HG03159 (cell line): Measurements from ENCODE around the gene ARNT2.

ENCODE experiments used
- ATAC-seq: cut with Tn5 transposase; IDR thresholded peaks from one replicate; pipeline ENCODE4 v1.9.1; 2021; ENCODE audit warnings: mild to moderate bottlenecking, moderate library complexity; ENCODE audit not compliant: unreplicated experiment

The ARNT2 gene

DNA sequence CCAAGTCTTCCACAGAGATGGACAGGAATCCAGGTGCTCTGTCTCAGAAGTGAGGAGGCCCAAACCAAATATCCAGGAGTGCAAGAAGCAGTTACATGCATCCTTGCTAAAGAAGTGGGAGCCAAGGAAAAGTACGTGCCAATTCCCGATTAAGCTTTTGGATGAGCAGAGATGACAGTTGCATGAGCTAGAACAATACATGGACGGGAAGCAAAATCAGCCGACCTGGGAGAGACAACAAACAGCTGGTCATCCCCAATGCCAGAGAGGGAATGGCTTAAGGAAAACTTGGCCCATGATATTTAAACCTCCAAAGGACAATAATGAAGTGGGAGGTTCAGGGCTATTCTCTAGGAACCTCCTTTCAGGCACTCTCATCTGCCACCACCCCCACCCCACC is 204.9 kb downstream of the ARNT2 start:
- no peak for ATAC-seq

DNA sequence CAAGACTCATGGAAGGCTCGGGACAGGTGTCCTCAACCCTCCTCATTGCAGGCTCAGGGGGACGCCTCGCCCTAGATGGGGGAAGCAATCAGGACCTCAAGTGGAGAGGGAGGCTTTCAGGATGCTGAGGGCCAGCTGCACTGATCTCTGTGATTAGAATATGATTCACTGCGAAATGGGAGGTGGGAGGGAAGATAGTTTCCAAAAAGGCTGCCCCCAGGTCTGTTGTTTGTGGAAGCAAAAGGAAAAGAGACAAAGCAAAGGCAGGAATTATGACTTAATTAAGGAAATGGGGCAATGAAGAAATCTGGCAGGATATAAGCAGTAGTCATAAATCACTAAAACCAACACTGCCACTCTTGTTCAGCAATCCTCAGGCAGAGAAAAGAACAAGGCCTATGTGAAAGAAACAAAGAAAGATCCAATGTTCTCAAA is 205.3 kb downstream of the ARNT2 start:
- ATAC-seq, result no peak

DNA sequence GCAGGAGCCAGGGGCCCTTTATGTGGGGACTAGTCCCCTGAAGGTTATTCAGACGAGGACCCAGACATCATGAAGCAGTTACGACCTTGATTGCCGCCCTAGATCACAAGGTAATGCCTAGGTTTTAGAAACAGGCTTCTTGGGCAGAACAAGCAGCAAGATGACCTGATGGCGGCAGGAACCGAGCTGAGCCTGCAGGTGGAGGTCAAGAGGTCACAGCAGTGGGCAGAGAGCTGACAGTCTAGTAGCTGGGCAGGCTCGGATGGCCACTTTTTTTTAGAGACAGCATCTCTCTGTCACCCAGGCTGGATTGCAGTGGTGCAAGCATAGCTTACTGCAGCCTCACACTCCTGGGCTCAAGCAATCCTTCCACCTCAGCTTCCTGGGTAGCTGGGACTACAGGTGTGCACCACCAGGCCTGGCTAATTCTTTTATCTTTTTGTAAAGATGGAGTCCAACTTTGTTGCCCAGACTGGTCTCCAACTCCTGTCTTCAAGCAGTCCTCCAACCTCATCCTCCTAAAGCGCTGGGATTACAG is 207.4 kb downstream of the ARNT2 start:
- ATAC-seq, result no peak

DNA sequence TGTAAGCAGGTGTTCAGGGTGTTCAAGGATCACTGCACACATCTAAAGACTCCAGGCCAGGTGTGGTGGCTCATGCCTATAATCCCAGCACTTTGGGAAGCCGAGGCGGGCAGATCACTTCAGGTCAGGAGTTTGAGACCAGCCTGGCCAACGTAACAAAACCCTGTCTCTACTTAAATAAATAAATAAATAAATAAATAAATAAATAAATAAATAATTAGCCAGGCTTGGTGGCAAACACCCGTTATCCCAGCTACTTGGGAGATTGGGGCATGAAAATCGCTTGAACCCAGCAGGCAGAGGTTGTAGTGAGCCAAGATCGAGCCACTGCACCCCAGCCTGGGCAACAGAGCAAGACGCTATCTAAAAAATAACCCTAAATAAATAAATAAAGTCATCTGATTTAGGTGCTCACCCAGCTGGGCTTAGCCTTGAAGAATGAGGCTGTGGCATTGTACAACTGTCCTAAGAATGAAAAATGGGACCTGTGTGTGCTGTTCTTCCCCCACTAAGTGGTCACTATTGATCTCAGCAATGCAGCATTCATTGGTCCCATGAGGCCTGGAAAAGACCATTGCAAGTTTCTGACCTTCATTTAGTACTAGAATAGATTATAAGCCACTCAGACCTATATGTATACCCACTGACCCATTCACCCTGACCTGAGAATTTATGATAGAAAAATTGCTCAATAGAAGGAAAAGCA is 208.1 kb downstream of the ARNT2 start:
- ATAC-seq, result no peak

DNA sequence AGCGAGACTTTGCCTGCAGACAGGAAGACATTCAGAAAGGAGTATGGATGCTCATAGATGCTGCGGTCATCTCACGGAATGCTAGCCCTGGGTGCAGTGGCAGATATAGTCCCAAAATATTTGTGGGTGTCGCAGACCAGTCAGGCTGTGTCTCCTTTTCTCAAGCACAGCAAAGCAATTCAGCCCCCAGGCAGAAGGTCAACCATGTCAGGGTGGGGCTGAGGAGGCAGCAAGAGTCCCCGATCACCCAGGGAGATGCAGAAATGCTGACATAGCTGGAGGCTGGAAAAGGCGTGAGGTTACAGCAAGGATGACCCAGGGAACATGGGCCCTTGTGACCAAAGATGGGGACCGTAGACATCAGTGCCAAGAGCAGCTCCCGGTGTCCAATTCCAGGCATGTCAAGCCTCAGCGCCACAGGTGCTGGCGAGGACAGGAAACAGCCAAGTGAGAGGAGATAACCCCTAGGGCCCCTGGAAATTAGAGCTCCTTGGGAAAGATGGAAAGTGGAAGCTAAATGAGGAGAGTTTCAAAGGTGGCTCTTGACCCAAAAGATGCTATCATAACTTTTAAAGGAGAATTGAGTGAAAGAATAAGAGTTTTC is 209.7 kb downstream of the ARNT2 start:
- ATAC-seq, result no peak

DNA sequence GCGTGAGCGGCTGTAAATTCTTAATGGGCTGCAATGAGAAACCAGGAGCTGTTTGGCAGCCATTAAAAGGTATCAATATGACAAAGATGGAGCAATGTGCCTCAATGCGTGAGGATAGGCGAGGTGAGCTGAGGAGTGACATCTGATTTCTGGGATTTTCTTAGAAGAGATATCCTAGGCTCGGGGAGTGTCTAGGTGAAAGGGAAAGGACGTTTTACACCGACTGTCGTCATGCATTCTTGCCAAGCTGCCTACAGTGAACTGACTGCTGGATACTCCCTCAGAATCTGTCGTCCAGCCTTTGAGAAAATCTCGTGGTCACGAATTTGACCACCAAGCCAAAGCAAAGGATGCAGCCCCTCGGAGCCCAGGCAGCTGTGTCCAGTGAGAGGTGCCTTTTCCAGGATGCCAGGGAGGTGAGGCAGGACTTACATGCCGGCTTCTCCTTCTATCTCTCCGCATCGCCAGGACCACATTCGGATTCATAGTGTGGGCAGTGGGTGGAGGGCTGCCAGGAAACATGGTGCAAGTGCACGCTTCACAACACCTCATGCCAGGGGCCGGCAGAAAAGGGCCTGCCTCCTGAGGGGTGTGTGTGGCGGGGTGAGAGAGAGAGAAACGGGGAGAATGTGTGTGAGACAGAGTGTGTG is 210.7 kb downstream of the ARNT2 start:
- no peak for ATAC-seq

DNA sequence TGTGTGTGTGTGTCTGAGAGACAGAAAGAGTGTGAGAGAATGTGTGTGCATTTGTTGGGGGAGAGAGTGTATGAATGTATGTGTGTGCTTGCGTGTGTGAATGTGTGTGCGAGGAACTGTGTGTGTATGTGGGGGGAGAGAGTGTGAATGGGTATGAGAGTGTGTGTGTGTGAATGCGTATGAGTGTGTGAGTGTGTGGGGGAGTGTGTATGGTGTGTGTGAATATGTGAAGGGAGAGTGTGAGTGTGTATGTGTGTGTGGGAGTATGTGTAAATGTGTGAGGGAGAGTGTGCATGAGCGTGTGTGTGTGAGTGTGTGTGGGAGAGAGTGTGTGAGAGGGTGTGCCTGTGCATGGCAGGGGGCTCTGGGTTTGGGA is 211.2 kb downstream of the ARNT2 start:
- no peak for ATAC-seq

DNA sequence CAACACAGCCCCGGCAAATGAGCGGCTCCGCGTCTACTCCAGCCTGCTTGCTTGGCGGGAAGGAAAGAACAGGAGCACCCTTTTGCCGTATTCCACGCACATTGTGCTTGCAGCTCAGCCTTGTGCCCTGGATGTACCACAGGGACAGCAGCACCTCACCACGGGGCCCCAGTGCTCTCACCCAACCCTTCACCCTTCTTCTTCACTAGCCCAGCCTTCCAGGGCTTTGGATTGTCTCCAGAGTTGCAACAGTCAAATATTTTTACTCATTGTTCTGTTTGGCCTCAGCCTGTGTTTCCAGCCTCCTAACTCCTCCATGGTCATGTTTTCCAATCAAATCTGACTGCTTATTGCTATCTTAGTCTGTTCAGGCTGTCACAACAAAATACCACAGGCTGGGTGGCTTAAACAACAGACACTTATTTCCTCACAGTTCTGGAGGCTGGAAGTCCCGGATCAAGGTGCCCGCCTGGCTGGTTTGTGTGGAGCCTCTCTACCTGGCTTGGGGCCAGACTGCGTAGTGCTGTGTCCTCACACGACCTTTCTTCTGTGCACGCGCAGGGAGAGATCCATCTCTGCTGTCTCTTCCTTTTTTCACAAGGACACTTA is 211.7 kb downstream of the ARNT2 start:
- ATAC-seq, result no peak

DNA sequence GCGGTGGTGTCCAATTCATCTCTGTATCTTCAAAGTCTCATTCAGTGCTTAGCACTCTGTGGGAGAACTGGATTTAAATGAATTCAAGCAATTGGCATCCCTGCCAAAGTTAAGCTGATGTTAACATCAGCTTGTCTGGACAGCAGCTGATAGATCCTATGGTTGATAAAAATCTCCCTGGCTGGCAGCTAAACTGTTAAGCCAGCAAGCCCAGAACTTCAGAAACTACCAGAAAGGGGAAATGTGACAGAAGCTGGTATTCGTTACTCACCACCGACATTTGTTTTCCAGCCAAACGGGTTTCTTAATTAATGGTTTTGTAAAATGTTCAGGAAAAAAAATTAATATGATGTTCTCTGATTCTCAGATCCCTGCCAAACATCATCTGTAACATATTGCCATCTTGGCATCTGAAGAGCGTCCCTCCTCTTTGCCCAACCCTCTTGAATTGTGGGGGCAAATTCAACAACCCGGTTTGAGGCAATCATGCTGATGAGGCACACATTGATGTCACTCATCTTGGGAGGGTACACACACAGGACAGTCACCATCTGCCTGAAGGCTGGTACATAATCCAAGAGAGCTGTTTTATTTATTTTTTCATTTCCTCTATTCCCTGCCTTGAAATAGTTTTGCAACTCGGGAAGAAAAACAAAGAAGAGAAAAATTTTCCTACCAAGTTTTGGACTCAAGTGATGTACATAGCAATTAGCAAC is 214.7 kb downstream of the ARNT2 start:
- no peak for ATAC-seq

DNA sequence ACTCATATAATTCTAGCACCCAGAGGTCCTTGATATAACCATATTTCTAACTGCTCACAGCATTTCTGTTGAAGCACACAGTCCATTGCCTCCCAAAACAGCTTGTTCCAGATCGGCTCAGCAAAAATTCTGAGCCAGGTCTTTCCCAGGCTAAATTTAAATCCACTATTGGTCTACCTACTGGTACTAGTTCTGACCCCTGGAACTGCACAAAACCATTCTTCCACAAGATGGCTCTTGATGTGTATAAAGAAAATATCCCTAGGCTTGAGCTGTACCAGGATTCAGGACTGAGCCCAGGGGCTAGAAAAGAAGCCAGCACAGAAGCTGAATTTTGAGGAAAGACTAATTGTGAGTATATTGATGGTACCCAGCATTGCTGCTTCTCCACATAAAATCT is 215.5 kb downstream of the ARNT2 start:
- ATAC-seq, result no peak

DNA sequence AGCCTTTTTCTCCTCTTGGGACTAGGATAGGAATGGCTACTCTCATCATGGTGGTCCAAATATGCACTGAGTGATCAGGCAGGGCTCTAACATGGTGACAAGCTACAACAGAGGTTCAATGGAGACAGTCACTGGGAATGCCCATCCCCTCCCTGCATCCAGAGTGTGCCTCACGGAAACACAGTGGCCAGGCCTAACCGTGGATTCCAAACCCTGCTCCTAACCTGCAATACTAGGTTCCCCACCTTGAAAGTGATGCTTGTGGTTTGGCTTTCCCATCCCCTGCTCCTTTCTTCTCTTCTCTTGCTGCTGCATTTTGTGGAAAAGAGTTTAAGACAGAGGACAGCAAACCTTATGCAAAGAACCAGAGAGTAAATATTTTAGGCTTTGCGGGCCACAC is 216.0 kb downstream of the ARNT2 start:
- no peak for ATAC-seq

DNA sequence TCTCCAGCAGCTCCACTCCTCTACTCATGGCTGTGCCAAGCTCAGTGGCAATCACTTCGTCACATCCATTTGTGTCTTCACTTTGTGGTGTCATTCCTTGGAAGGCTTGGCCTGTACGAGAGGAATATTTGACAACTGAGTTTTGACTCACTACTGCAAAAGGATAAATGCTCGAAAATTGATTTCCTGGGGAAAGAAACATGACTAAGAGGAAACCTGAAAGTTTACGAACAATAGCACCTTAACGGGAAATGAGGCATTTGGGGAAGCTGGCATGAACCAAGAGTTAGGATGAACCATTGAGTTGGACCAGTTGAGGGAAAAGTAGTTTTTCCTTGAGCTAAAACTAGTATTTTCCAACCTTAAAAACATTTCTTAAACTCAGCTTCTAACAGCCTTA is 216.7 kb downstream of the ARNT2 start:
- ATAC-seq, result no peak

DNA sequence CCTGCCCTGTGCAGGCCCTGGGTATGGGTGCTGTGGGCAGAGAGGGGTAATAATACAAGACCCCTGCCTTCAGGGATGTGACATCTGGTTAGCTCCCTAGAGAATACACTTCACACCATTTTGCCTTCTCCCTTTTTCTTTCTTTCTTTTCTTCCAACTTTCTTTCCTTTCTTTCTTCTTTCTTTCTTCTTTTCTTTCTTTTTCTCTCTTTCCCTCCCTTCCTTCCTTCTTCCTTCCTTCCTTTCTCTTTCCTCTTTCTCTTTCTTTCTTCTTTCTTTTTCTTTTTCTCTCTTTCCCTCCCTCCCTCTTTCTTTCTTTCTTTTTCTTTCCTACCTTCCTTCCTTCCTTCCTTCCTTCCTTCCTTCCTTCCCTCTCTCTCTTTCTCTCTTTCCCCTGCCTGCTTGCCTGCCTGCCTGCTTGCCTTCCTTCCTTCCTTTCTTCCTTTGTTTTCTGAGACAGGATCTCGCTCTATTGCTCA is 222.5 kb downstream of the ARNT2 start:
- ATAC-seq, result no peak

DNA sequence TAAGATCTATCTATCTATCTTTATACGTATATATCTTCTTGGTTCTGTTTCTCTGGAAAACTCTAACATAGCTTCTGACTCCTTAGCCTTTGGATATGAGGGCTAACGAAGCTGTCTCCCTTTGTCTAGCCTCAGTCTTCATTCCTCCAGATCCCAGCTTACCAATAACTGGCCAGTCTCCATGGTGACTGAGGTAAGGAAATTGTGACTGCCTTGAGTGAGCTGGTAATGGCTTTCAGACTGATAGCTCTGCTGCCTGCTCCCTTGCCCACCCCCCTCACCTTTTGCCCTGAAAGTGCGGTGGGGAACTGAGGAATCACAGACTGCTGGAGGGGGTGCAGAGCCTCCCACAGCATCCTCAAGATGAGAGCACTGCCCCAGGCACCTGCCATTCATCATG is 225.2 kb downstream of the ARNT2 start:
- no peak for ATAC-seq

DNA sequence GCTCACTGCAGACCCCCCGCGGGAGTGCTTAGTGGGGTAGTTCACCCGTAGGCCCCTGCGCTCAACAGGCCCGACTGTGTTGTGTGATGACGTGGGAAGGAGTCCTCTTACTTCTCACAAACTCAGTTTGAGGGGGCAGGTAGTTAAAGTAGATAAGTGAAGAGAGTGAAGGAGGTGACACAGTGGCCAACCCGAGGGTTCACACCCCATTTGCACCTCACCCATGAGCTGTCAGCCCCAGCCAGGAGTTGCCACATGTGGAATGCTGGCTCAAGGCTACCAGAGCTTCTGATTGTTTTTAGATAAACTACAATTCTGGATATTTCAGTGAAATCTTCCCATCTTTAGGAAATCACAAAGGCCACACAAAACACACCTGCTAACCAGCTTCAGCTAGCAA is 226.8 kb downstream of the ARNT2 start:
- no peak for ATAC-seq

DNA sequence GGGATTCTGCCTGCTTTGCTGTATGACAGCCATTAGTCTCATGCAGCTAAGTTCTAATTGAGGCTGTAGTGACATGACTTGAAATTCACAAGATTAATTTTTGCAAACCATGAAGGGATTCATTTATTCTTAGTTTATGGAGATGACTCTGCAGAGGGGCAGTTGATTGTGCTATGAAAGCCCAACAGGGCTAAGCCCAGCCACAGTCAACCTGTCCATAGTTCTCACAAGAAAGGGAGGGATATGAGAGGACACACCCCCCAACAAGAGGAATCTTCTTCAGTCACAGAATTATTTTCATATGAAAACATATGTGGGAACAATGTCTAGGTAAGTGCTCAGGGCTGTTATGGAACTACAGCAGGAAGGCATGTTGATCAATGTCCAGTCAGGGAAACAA is 229.0 kb downstream of the ARNT2 start:
- no peak for ATAC-seq

DNA sequence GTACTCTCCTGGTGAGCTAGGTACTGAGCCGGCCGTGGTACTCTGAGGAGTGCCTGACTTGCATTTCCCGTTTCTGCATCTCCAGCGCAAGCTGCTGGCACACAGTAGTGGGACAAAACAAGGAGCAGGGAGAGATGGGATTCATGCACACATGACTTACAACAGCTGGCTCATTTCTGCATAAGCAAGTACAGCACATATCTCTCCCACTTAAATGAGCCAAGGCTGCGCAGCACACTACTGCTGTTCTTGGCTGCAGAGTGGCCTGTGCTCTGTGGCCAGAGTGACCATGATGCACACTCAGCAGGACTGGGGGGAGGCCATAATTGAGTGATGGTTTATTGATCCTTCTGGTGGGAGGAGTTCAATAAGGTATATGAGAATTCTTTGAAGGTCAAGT is 231.8 kb downstream of the ARNT2 start:
- ATAC-seq, result no peak

DNA sequence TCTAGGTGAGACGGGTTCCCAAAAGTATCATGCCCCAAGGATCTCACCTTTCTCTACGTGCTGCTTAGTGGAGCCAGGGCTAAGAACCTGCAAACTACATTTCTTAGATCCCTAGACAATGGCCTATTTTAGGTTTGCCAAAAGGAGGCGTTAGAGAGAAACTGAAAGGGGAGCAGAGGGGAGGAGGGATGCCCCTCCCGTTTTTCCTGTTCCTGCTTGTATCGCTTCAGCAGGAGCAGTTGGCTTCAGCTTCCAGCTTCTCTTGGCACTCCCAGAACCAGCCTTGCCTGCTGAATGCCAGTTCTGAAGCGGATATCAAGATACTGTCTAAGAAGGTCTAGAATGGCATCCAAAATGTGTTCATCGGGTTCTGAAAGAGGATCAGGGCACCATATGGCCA is 232.5 kb downstream of the ARNT2 start:
- no peak for ATAC-seq

DNA sequence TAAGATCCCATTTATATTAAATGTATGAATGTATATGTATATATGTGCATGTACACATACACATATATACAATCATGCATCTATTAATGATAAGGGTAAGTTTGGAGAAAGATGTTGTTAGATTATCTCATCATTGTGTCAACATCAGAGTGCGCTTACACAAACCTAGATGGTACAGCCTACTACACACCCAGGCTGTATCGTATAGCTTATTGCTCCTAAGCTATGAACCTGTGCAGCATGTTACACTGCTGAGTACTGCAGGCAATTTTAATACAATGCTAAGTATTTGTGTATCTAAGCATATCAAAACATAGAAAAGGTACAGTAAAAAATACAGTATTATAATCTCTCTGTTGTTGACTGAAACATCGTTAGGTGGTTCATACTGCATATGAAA is 233.6 kb downstream of the ARNT2 start:
- ATAC-seq, result no peak

DNA sequence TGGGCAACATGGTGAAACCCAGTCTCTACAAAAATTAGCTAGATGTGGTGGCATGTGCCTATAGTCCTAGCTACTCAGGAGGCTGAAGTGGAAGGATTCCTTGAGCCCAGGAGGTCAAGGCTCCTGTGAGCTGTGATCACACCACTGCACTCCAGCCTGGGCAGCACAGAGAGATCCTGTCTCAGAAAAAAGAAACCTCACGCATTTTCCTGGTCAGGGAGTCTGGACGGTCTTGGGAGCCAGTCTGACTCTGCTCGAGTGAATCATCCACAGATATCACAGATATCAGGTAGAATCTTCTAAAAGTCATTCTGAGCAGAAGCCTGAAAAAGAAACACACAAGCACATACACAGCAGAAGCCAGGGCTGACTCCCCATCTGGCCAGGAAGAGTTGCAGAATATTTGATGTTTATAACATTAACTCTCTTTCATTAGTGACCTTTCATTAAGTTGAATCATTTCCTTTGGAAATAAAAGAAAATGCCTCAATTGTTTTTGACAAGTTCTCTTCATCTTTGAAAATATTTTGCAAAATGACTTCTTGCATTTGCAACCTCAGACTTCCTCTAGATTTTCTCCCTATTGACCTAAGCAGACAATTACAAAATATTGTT is 234.5 kb downstream of the ARNT2 start:
- ATAC-seq, result no peak

DNA sequence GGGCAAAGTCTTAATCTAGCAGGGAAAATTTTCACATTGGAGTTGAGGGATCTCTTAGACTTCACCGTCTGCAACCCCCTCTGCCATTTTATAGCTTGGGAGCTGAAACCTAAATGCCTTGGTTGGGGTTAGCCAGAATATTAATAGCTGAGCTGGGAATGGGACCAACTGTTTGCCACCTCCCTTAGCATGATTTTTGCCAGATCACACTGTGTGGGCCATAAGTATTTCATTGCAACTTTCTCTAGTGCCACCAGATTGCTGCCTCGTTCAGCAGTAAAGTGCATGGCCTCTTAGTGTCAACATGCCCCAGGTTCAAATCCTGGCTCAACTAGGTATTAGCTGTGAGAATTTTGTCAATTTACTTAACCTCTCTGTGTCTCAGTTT is 235.0 kb downstream of the ARNT2 start:
- no peak for ATAC-seq
